Camera-type eye (tissue), 1 donor: ENCODE measurements around the gene HSPB2. TPM values are rescaled to one million over a fixed set of nuclear protein-coding genes. Genes with fewer than 3 reads are reported as not detected.

Experiments used
- total RNA-seq: library from RNA; depleted of rRNA; stranded (reverse); fragments of >200 nt; gene quantifications from one replicate; pipeline ENCODE4 v1.2.3, GENCODE V29; 2014

Gene HSPB2, protein sequence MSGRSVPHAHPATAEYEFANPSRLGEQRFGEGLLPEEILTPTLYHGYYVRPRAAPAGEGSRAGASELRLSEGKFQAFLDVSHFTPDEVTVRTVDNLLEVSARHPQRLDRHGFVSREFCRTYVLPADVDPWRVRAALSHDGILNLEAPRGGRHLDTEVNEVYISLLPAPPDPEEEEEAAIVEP
- 1.9 TPM for total RNA-seq

DNA sequence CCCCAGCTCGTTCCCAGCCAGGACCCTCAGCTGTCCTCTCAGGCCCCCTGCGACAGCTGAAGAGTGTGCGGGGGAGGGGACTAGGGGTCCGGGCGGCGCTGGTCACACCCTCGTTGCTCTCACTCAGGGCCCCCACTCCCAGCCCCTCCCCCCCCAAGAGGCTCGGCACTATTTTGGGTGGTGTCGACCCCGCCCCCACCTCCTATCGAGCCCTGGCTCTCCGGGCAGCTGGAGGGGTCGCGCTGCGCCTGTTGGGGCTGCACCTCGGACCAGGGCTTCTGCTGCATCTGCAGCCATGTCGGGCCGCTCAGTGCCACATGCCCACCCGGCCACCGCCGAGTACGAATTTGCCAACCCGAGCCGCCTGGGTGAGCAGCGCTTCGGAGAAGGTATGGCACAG lies at the start of gene HSPB2:
HSPB2 (plus strand) TSS at position 200 of the 400 bp plus-strand sequence; CDS start at position 296, 96 bp downstream.

DNA sequence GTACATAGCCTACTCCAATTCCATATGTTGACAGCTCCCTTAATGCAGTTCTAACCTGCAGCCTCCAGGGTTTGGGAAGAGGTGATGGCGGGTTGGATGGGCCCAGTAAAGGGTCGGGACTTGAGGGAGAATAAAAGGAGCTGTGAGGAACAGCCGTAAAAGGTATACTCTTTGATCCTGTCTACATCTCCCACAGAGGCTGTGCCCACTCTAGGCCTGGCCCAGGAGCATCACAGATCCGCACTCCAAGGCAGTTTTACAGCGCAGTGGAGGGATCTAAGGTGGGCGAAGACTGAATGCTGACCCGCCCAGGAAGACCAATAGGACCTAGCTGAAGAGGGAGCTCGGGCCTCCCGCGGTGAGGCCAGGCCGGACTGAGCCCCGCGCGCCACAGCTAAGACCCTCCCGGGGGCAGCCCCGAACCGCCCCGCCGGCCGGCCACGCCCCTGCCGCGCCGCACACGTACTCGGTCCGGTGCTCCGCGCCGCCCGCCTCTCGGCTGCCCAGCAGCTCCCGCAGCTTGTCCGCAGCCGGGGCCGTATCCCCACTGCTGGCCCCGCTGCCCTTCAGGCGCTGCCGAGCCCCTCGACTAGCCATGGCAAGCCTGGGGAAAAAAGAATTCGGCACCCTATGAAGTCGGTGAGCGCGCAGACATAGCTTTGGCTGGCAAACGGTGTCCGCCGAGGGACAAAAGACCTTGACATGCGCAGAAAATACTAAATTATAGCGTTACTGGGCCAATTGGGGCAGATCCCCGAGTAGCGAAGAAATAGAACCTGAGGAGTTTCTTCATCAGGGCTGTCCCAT lies 41.4 kb upstream of the HSPB2 start, which contains the start of gene ALG9:
ALG9 (minus strand) TSS at position 696 of the 807 bp plus-strand sequence; CDS start at position 597, 99 bp downstream.

DNA sequence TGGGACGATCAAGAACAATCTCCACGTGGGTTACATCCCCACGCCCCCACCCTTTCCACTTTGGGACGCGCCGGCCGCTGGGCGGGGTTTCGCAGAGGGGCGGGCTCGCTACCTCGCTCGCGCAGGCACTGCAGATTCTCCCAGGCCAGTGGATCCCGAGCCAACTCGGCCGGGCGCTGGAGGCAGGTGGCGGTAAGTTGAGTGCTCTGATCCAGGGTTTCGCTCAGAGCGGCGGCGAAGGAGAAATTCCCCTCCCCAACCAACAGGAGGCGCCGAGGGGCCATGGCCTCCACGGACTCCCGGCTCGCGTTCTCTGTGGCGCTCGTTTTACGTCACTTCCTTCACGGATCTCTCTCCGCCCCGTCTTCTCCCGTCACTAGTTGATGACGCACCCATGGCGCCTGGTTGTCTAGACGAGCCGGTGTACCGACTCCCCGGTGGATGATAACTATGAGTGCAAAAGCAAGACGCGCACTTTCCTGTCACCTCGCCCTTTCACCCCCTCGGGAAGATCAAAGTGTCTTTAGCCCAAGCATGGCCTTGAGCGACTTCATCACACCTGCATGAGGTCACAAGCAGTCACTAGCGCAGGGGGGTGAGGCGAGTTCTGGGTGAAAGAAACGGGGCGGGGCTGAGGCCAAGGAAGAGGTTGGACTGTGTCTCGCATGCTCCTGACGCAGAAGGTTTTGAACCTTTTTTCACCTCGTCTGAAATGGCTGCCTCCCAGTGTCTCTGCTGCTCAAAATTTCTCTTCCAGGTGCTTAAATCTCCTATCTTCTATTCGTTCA lies 33.5 kb upstream of the HSPB2 start, which contains the start of the genes CFAP68 and FDXACB1:
CFAP68 (plus strand) TSS at position 693 of the 788 bp plus-strand sequence; CDS start at position 713, 20 bp downstream.
FDXACB1 (minus strand) TSS at position 317 of the 788 bp plus-strand sequence; CDS start at position 284, 33 bp downstream.

DNA sequence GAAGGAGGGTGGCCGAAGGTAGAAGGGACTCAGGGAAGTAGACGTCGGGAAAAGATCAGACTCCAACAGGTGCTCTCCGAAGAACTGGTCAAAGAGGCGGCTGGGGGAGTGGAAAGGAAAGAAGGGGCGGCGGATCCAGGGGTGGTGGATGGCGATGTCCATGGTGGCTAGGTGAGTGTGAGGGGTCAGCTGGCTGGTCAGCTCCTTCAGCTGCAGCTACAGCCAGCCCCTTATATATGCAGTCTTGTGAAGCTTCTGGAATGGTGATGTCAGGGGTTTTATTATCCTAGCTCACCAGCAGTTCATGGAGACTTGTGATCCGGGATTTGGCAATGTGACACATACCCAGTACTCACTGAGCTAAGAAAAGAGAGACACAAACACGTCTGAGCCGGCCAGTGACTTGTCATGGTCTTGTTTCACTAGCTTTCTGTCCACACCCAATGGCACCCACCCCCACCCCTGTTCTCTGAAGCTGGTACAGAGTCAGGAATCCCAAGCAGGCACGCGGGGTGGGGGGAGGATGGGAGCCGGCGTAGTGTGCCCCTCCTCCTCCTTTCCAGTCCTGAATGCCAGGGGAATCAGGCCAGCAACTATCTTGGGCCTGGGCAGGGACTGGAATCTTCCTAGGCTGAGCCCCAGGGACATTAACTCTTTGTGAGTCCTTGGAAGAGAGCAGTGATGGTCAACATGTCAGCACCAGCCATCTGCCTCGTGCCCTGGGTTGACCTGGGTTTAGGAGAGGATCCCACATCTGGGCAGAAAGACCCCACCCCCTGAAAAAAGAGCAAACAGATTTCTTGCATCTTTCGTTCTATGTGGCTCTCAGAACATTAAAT lies 752 bp upstream of the HSPB2 start, which contains the start of gene CRYAB:
CRYAB (minus strand) TSS at position 208 of the 839 bp plus-strand sequence; CDS start at position 162, 46 bp downstream.

DNA sequence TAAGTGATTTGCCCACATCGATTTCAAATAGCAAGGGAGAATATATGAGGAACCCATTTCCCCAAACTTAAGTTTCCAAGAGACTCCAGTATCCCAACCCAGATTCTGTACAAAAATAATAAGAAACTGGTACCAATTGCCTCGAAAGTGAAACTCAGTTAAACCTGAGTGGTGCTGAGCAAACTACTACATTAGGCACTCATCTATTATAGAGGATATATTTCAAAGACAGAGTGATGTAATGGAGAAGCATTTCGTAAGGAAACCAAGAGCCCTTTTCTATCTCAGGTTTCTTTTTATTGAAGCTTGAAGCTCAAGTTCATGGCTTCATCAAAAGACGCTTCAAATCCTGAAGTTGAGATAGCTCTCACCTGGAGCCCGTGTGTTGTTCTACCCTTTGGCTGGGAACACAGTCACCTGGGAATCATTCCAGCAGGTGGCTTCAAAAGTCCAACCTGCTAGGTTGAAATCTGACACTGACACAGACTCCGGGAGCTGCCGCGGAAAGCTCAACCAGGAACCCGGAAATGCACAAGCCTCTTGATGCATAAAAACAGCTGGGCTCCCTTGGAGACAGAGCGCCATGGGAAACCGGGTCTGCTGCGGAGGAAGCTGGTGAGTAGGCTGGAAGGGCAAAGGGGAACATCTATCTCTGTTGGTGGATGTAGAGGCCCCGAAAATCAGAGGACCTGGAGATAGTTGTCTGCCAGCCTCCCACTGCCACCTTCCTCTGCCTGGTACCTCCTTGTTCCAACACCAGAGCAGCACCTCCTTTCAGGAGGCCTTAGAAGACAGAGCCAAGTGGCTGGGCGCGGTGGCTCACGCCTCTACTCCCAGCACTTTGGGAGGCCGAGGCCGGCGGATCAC lies 6.1 kb downstream of the HSPB2 start, which contains the start of gene C11orf52:
C11orf52 (plus strand) TSS at position 524 of the 867 bp plus-strand sequence; CDS start at position 584, 60 bp downstream.

Other genes with a start within 250 kb of the HSPB2 start
- gene PPP2R1B, start 146.3 kb upstream of the HSPB2 start, total RNA-seq: 31.3 TPM
- gene ALG9, start 41.2 kb upstream of the HSPB2 start, total RNA-seq: 67.5 TPM
- gene FDXACB1, start 33.6 kb upstream of the HSPB2 start, total RNA-seq: 4.9 TPM
- 14.3 TPM for gene CFAP68, start 33.2 kb upstream of the HSPB2 start, total RNA-seq
- 492 TPM for gene CRYAB, start 964 bp upstream of the HSPB2 start, total RNA-seq
- 1.3 TPM for gene C11orf52, start 6.2 kb downstream of the HSPB2 start, total RNA-seq
- gene DIXDC1, start 24.6 kb downstream of the HSPB2 start, total RNA-seq: 53.6 TPM
- gene DLAT, start 112.7 kb downstream of the HSPB2 start, total RNA-seq: 35.1 TPM
- gene PIH1D2, start 161.3 kb downstream of the HSPB2 start, total RNA-seq: 5.9 TPM
- gene NKAPD1, start 161.6 kb downstream of the HSPB2 start, total RNA-seq: 31.3 TPM
- gene TIMM8B, start 174.0 kb downstream of the HSPB2 start, total RNA-seq: 48.8 TPM
- gene SDHD, start 174.1 kb downstream of the HSPB2 start, total RNA-seq: 70.3 TPM